ENCODE data around the gene NKTR. TPM values are rescaled to one million over a fixed set of nuclear protein-coding genes. Genes with fewer than 3 reads are reported as not detected.
"Not testable (repeated sequence)": the region's sequence is repeated elsewhere in the genome, so short reads cannot be mapped to it uniquely, and the experiment has no call there.

The NKTR gene
- total RNA-seq, 2 experiments from 2014 or later = 97.8 to 98.9 TPM

DNA sequence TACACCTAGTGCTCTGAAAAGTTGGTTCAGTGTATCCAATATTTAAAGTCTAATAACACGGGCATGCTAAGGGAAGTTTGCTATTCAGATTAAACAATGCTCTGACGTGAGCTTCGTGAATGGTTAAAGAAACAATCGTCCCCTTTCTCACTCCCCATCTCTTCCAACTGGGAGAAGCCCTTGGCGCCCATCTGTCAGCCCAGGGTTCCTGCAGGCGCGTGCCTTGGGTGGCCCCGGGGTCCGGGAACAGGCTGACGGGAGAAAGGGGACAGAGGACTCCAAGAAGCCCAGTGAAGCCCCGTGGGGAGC lies 19.1 kb upstream of the NKTR start:
- Mint-ChIP-seq H3K27ac (peak overlapping the region; percentile 7), H3K9me3 (no peaks in the 10 kb centered on the region), H3K4me1 (peaks cover 60% of the 10 kb centered on the region), H3K27me3 (no peaks in the 10 kb centered on the region), H3K4me3 (peak overlapping the region; percentile 86), H3K36me3 (ENCODE audit: low read depth) (peaks cover 41% of the 10 kb centered on the region)
- DNase-seq = no peak
- ChIA-PET CTCF (interaction anchor here (1.0 to 3.7 kb wide), 10 partner anchors 9 to 166 kb away, joined by 3 to 31 read pairs (median 4); partner anchors contain the start of genes NKTR and SS18L2), POLR2A (interaction anchor here (0.7 to 4.1 kb wide), 18 partner anchors 9 to 79 kb away, joined by 3 to 81 read pairs (median 4); partner anchors contain the start of genes NKTR, SS18L2 and VIPR1)

GRCh38 chr3:42581709-42582473 lies 18.6 kb upstream of the NKTR start, which contains the start of gene SEC22C:
Gene SEC22C (minus strand): TSS chr3:42581967. CDS start chr3:42569046, 12,921 bp downstream.
- peaks cover 63% of the 10 kb centered on the region for H3K4me1 Mint-ChIP-seq
- ChIA-PET POLR2A (interaction anchor here (0.7 to 4.1 kb wide), 20 partner anchors 9 to 80 kb away, joined by 3 to 81 read pairs (median 4); partner anchors contain the start of genes NKTR, SS18L2 and VIPR1), CTCF (interaction anchor here (0.8 to 3.7 kb wide), 19 partner anchors 9 to 176 kb away, joined by 3 to 31 read pairs (median 5); partner anchors contain the start of genes NKTR, SS18L2 and VIPR1)

DNA sequence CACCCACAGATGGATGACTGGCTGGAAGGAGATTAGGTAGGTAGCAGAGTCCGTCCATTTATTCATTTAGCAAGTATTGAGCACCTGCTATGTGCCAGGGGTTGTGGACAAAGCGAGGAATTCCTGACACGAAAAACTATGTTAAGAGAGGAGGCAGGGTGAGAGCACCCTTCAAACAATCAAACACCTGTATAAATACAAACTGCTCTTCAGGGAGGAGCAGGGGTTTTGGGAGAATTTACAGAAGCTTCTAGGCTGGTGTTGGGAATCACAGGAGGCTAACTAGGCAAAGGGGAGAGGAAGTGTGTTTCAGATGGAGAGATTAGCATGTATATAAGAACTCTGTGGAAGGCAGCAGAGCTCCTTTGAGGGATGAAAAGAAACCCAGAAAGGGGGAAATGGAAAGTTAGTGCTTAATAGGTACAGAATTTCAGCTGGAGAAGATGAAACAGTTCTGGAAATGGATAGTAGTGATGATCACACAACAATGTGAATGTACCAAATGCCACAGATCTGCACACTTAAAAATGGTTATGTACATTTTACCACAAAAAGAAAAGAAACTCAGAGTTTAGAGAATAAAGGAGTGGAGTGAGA lies 17.9 kb upstream of the NKTR start:
- H3K36me3 Mint-ChIP-seq (ENCODE audit: low read depth) = peaks cover 31% of the 10 kb centered on the region
- H3K9me3 Mint-ChIP-seq = no peaks in the 10 kb centered on the region
- CTCF ChIA-PET = interaction anchor here (0.8 to 3.7 kb wide), 14 partner anchors 9 to 175 kb away, joined by 3 to 31 read pairs (median 6); partner anchors contain the start of genes NKTR, SS18L2 and VIPR1
- no peak for DNase-seq
- peaks cover 59% of the 10 kb centered on the region for H3K4me1 Mint-ChIP-seq
- peak overlapping the region; percentile 86 for H3K4me3 Mint-ChIP-seq
- H3K27me3 Mint-ChIP-seq = no peaks in the 10 kb centered on the region
- H3K27ac Mint-ChIP-seq = peak overlapping the region; percentile 87
- POLR2A ChIA-PET = interaction anchor here (0.7 to 4.1 kb wide), 16 partner anchors 8 to 81 kb away, joined by 3 to 81 read pairs (median 5); partner anchors contain the start of genes NKTR, SS18L2 and VIPR1

More at GRCh38 chr3:42581709-42582473, 18.6 kb upstream of the NKTR start, which contains the start of gene SEC22C:
- Mint-ChIP-seq H3K27me3 (no peaks in the 10 kb centered on the region), H3K4me3 (peak within 1 kb of the TSS; percentile 86), H3K9me3 (no peaks in the 10 kb centered on the region), H3K27ac (peak within 1 kb of the TSS; percentile 87), H3K36me3 (ENCODE audit: low read depth) (peaks cover 37% of the 10 kb centered on the region)
- DNase-seq = peak; percentile 96

DNA sequence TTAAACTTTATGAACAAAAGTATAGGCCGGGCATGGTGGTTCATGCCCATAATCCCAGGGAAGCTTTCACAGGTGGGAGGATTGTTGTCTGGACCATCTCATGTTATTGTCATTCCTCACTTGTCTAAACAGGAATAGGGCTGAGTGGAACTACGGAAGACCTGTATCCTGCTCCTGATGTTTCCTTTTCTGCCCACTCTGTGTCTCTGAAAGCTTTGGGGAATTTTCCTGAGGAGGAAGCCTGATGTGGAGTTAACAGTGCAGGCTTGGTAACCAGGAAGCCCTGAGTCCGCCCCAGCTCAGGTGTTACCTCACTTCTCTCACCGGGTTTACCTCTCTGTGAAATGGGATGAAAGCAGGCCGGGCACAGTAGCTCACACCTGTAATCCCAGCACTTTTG lies 11.9 kb upstream of the NKTR start:
- Mint-ChIP-seq H3K36me3 (ENCODE audit: low read depth) (peaks cover 34% of the 10 kb centered on the region), H3K4me3 (no peak overlapping the region), H3K9me3 (no peaks in the 10 kb centered on the region), H3K4me1 (peaks cover 58% of the 10 kb centered on the region), H3K27ac (no peak overlapping the region), H3K27me3 (no peaks in the 10 kb centered on the region)
- ChIA-PET CTCF (interaction anchor here (0.9 to 4.7 kb wide), 4 partner anchors 12 to 48 kb away, joined by 3 to 34 read pairs (median 7); partner anchors contain the start of gene NKTR), POLR2A (interaction anchor here (4.6 kb wide), 1 partner anchor 13 kb away, joined by 93 read pairs; the partner anchor contains the start of gene NKTR)
- DNase-seq = no peak

- Mint-ChIP-seq H3K4me3 (peak overlapping the region; percentile 88), H3K9me3 (no peaks in the 10 kb centered on the region), H3K36me3 (ENCODE audit: low read depth) (peaks cover 44% of the 10 kb centered on the region), H3K27me3 (no peaks in the 10 kb centered on the region), H3K27ac (peak overlapping the region; percentile 92), H3K4me1 (peaks cover 64% of the 10 kb centered on the region)
- CTCF ChIA-PET = interaction anchor here (1.0 to 4.7 kb wide), 4 partner anchors 8 to 48 kb away, joined by 3 to 34 read pairs (median 21); partner anchors contain the start of genes NKTR and SEC22C
- POLR2A ChIA-PET = interaction anchor here (1.1 to 4.6 kb wide), 5 partner anchors 8 to 23 kb away, joined by 4 to 93 read pairs (median 11); partner anchors contain the start of genes NKTR and SEC22C
- no peak for DNase-seq
Observed at GRCh38 chr3:42589382-42590109, 10.9 kb upstream of the NKTR start.

GRCh38 chr3:42590989-42591756 lies 9.3 kb upstream of the NKTR start:
- peak overlapping the region; percentile 92 for H3K27ac Mint-ChIP-seq
- peaks cover 44% of the 10 kb centered on the region for H3K36me3 Mint-ChIP-seq (ENCODE audit: low read depth)
- POLR2A ChIA-PET = interaction anchor here (0.6 to 4.6 kb wide), 13 partner anchors 10 to 167 kb away, joined by 3 to 93 read pairs (median 4); partner anchors contain the start of genes NKTR and SEC22C
- peak overlapping the region; percentile 88 for H3K4me3 Mint-ChIP-seq
- no peaks in the 10 kb centered on the region for H3K27me3 Mint-ChIP-seq
- DNase-seq = peak; percentile 33
- CTCF ChIA-PET = interaction anchor here (0.7 to 4.7 kb wide), 10 partner anchors 9 to 1072 kb away, joined by 3 to 34 read pairs (median 6); partner anchors contain the start of genes NKTR and SEC22C
- H3K4me1 Mint-ChIP-seq = peaks cover 58% of the 10 kb centered on the region
- H3K9me3 Mint-ChIP-seq = no peaks in the 10 kb centered on the region

DNA sequence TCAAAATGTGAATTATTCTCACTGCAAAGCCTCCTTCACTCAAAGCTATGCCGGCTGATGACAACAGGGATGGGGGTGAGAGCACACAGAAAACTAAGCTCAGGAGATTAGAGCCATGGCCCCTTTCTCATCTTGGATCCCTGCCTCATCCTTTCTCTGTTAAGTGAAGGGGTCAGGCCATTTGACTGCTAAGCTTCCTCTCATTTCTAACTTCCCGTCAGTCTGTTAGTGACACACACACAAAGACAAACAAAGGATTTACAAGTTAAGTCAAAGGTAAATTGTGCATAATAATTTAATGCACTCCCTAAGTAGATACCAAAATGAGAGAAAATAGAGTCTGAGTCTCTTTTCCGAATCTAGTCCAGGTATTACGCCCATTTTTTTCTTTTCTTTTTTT lies 8.7 kb upstream of the NKTR start:
- H3K9me3 Mint-ChIP-seq = no peaks in the 10 kb centered on the region
- POLR2A ChIA-PET = interaction anchor here (0.6 to 4.6 kb wide), 8 partner anchors 10 to 155 kb away, joined by 3 to 93 read pairs (median 6); partner anchors contain the start of genes NKTR and SEC22C
- no peak for DNase-seq
- peaks cover 56% of the 10 kb centered on the region for H3K4me1 Mint-ChIP-seq
- H3K4me3 Mint-ChIP-seq = peak overlapping the region; percentile 88
- H3K27ac Mint-ChIP-seq = peak overlapping the region; percentile 92
- H3K36me3 Mint-ChIP-seq (ENCODE audit: low read depth) = peaks cover 49% of the 10 kb centered on the region
- no peaks in the 10 kb centered on the region for H3K27me3 Mint-ChIP-seq
- CTCF ChIA-PET = interaction anchor here (1.8 to 4.7 kb wide), 3 partner anchors 10 to 153 kb away, joined by 10 to 34 read pairs (median 31); partner anchors contain the start of genes NKTR and SEC22C

DNA sequence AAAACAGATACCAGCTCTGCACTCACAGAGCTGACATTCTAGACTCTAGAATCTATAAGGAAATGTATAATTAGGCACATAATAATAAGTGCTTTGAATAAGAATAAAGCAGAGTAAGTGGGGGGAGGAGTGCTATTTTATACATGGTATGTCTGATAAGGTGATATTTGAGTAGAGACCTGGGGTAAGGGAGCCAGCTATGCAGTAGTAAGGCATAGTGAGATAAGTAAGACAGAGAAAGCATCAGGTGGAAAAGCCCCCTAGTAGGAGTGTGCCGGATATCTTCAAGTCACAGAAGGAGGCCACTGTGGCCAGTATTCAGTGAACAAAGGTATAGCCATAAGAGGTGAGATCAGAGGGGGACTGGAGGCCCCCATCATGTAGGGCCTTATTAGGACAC lies 6.9 kb upstream of the NKTR start:
- Mint-ChIP-seq H3K4me3 (no peak overlapping the region), H3K27ac (no peak overlapping the region), H3K27me3 (no peaks in the 10 kb centered on the region), H3K9me3 (peaks cover 2% of the 10 kb centered on the region), H3K4me1 (peaks cover 63% of the 10 kb centered on the region), H3K36me3 (ENCODE audit: low read depth) (peaks cover 61% of the 10 kb centered on the region)
- DNase-seq = no peak
- ChIA-PET POLR2A (interaction anchor here (1.3 to 1.6 kb wide), 2 partner anchors 8 to 11 kb away, joined by 3 to 11 read pairs; partner anchors contain the start of gene SEC22C), CTCF (interaction anchor here (1.0 kb wide), 1 partner anchor 9 kb away, joined by 3 read pairs; no protein-coding TSS in a partner anchor)

DNA sequence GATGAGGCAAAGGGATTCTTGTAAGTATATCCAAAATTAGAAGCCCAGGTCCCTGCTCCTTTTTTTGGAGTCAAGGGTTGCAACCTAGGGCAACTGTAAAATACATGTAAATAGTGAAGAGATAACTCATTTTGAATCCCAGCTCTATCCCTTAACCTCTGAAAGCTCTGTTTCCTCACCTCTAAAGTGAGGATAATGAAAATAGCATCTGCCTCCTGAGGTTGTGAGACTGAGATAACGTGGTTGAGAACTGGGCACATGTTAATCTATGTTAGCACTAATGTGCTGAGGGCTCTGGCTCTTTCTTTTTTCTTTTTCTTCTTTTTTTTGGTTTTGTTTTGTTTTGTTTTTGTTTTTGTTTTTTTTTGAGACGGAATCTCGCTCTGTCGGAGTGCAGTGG lies 4.8 kb upstream of the NKTR start:
- Mint-ChIP-seq H3K4me3 (no peak overlapping the region), H3K36me3 (ENCODE audit: low read depth) (peaks cover 59% of the 10 kb centered on the region), H3K27me3 (no peaks in the 10 kb centered on the region), H3K9me3 (peaks cover 2% of the 10 kb centered on the region), H3K27ac (no peak overlapping the region), H3K4me1 (peaks cover 59% of the 10 kb centered on the region)
- ChIA-PET POLR2A (interaction anchor here (1.4 kb wide), 1 partner anchor 13 kb away, joined by 5 read pairs; the partner anchor contains the start of gene SEC22C), CTCF (no interaction called here)
- no peak for DNase-seq

- H3K4me1 Mint-ChIP-seq = peaks cover 53% of the 10 kb centered on the region
- ChIA-PET POLR2A (interaction anchor here (1.0 to 2.4 kb wide), 2 partner anchors 14 to 15 kb away, joined by 3 to 21 read pairs; partner anchors contain the start of gene SEC22C), CTCF (interaction anchor here (1.1 to 1.7 kb wide), 2 partner anchors 15 to 39 kb away, joined by 3 to 5 read pairs; partner anchors contain the start of gene SEC22C)
- not testable (repeated sequence) for H3K9me3 Mint-ChIP-seq, H3K4me3 Mint-ChIP-seq, DNase-seq, H3K27me3 Mint-ChIP-seq, H3K27ac Mint-ChIP-seq
- peaks cover 52% of the 10 kb centered on the region for H3K36me3 Mint-ChIP-seq (ENCODE audit: low read depth)
Observed at GRCh38 chr3:42597098-42597497, 3.4 kb upstream of the NKTR start.

Data from activated CD4-positive, alpha-beta memory T cell treated with anti-CD3 and anti-CD28 coated beads, Interleukin-2, amount 10 ng/mL, durations not matched to agents 7 days and 5 days (primary cell).